GM19438 (cell line): ENCODE data around the gene PRPF19.
"Not testable (repeated sequence)": the region's sequence is repeated elsewhere in the genome, so short reads cannot be mapped to it uniquely, and the experiment has no call there.

Experiments used
- ATAC-seq: cut with Tn5 transposase; IDR thresholded peaks from one replicate; pipeline ENCODE4 v1.9.1; 2021; ENCODE audit warnings: low read depth; ENCODE audit not compliant: unreplicated experiment

Gene PRPF19

DNA sequence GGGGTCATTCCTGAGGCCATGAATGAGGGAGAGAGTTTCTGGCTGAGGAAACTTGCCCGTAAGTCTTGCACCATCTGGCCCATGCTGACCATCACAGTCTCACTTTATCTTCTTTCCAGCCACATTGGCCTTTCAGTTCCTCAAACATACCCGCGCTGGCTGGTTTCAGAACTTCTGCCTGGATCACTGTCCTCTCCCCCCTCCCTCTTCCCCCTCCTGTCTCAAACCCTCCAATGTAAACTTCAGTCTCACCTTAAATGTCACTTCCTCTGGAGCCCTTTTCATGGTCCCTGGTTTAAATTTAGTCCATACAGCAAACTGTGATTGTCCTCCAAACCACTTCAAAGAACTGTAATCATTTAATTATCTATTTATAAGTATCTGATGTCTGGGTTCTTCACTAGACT is 3.9 kb upstream of the PRPF19 start:
- ATAC-seq, result peak; percentile 34

DNA sequence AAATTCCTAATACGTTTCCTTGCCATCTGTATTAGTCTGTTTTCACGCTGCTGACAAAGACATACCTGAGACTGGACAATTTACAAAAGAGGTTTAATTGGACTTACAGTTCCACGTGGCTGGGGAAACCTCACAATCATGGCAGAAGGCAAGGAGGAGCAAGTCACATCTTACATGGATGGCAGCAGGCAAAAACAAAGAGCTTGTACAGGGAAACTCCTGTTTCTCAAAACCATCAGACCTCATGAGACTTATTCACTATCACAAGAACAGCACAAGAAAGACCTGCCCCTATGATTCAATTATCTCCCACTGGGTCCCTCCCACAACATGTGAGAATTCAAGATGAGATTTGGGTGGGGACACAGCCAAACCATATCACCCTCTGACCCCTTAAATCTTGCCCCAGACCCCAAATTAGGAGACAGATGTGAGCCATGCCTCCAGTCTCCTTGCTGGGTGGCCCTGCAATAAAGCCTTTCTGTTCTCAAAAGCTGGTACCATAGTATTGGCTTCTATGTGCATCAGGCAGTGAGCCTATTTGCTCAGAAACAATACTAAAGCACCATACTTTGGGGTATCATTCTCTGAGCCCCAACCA is 3.4 kb upstream of the PRPF19 start:
- ATAC-seq, result not testable (repeated sequence)

DNA sequence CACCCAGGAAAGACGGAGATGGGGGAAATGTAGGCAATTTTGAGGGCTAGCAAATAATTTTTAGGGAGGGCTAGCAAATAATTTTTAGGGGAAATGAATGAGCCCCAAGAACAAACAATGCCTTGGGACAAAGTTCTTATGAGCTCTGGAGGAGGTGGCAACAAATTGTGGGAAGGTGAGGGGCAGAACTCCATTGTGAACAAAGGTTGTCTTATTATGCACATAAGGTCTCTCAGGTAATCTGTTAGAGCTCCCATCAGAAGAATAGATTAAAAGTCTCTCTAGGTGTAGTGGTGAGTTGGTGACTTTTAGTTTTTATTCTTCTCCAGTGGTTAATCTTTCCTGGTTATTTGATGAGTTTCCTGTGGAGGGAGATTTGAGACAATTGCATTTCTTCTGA is 2.4 kb upstream of the PRPF19 start:
- ATAC-seq, result no peak

DNA sequence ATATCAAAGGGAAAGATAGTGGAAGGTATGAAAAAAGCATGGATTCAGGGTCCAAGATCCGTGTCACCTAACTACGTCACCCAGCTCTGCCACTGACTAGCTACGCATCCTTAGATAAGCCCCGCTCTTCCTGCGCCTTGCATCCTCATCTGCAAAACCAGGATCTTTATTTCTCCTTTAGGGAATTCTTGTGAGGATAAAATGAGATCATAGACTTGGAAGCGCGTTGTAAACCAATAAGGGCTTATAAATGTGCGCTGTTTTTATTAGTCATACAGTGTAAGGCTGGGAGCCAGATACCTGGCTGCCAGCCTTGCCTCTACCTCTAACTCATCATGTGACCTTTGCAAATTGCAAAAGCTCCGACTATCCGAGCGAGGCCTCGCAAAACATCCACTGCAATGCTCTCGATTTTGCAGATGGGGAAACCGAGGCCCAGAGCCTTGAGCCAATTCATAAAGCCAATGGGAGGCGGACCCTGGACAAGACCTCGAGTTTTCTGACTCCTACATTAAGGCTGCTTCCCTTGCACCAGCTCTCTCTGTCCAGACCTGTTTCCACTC is 753 bp downstream of the PRPF19 start:
- ATAC-seq, result no peak

DNA sequence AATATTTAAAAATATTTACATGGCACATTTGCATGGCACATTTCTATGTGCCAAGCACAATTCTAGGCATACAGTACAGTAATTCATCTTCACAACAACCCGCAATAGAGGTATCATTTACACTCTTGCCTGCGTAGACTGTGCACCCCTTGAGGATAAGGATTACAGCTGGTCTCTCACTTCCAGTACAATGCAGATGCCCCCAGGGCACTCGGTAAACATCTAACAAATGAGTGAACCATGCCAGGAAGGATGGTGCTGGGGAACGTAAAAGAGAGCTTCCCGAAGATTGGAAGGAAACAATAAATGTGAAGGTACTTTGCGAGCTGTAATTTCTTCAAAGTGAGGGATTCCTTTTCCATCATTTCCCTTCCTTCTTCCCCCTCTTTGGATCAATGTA is 1.3 kb downstream of the PRPF19 start:
- ATAC-seq, result no peak

DNA sequence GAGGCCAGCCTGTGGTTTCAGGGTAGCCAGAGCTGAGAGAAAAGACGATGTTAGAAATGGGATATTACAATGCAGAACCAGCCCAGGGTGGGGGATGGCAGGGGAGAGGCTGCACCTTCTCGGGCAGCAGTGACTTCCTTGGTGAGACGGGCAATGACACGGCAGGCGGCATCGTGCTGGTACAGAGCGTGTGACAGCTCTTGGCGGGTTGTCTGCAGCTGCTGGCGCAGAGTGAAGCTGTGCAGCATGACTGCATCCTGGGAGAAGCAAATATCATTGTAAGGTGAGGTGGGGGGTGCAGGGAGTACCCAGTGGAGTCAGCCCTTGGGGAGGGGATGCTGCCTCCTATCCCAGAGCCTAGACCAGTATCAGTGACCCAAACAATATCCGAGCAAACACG is 3.8 kb downstream of the PRPF19 start:
- no peak for ATAC-seq

DNA sequence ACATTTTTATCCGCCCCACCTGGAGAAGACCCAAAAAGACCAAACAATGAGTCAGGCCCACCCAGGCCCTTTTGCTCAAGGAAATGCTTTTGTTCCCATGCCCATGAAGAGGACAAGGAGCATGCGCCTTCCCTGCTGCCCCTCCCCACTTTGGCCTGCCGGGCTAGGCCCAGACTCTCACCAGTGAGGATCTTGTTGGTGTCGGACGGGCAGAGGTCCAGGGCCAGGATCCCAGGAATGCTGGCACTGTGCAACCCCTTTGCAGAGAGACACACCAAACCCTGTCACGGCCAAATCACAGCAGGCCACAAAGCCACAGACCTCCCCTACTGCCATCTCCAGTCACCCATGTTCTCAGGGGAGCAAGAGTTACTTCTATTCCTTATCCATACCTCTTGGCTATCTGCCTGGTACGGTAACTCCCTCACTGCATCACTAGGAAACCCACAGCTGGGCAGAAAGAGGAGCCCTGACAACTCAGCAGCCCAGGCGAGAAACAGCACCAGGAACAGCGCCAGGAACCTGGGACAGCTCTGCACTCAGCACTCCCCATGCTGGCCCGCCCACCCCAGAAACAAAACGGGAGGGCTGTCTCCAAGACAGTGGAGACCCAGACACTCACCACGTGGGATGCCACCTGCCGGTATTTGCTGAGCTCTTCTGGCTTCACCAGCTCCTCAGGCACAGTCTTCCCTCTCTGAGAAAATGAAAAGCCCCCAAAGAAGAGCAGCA is 5.5 kb downstream of the PRPF19 start:
- ATAC-seq, result no peak

DNA sequence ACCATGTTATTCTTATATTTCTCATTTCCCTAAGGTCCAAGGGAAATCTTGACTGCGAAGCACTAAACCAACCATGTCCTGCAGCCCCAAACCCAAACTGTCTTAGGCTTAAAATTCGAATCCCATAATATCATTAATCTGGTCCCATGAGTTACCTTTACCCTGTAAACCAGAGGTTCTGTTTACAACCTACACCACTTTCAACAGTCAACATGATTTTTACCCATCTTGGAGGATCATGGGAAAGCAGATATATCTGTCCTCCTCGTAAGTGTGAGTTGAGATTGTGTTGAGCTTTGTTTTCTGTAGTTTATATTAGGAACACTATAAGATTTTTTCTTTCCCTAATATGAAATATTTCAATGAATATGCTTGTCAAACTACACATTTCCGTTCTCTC is 6.4 kb downstream of the PRPF19 start:
- ATAC-seq, result no peak

DNA sequence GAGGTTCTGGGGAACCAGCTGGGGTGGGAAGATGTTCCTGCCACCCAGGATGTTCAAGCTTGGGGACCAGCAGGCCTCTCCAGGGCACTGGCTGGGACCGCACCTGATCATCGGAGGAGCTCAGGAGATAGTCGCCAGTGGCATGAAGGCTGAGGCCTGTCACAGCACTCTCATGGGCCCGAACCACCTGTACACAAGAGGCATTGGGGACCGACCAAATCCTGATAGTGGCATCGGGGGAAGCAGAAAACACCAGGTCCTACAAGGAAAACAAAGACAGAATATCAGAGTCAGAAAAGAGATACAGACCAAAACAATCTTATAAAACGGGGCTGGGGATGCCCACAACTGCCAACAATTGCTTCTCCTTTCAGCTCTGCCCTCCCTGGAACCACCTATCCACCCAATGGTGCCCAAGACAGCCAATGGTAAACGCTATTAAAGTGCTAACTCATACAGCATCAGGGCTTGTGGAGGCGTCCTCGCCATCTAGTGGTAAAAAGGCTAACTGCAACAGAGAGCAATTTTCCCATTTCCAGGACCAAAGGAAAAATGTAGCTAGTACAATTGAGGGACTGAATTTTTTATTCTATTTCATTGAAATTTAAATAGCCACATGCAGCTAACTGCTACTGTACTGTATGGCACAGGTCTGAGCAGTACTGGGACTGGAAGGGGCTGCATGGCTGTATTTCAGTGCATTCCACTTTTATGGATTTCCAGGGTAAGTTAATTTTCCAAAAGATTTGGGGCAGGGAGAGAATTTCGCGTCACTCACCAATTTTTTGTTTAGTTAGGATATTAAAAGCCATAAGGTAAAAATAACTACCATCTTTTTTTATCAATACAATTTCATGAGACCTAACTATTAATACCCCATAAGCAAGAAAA is 7.1 kb downstream of the PRPF19 start:
- no peak for ATAC-seq

DNA sequence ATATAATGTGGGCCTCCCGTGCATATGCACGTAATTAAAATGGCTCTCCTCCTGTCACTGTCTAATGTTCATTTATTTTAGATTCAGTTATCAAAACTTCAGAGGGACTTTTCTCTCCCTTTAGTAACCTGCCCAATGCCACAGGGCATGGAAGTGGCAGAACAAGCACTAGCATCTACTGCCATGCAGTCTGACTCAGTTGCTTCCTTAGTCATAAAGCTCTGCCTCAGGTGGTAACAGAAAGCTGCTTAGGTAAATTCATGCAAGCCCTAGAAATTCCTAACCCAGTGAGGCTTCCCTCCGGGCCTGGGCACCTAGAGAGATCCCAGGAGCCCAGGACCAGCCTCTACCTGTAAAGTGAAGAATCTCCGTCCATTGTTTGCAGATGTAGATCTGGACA is 8.9 kb downstream of the PRPF19 start:
- ATAC-seq, result no peak

DNA sequence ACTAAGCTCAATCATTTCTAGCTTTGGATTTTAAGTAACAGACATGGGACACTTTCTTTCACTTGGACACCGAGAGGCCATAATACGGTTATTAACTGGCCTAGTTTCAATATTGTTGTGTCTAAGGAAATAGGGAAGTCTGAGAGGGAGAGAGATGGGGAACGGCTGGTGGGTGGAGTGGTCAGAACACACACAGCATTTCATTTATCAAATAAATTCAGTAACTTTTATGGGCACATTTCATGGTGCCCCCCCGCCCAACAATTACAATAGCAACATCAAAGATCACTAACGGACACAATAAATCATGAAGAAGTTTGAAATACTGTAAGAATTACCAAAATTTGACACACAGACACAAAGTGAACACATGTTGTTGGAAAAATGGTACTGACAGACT is 10.7 kb downstream of the PRPF19 start:
- no peak for ATAC-seq

DNA sequence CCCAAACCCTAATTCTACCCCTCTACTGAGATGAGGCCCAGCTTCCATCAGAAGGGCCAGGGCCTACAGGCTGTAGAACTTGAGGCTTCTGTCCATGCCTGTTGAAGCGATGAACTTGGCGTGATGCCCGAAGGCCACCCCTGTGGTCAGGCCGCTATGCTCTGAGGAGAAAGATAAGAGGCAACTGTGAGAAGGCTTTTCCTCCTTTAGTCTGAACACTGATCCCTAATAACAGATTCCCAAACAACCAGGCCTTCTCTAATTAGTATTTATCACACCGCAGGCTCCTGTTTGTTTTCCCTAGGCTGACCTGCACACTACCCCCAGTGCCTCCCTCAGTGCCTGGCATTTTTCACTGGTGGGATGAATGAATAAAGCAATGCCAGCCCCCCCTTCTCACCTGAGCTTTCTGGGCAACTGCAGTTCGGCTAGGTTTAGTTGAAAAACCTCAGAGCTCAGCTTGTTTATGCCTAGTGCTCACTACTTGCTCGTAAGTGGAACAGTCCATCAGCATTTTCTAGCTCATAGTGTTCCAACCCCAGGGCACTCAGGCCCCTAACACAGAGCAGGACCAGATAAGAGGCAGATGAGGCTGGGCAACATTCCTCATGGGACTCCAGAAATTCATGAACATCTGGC is 15.2 kb downstream of the PRPF19 start:
- no peak for ATAC-seq

DNA sequence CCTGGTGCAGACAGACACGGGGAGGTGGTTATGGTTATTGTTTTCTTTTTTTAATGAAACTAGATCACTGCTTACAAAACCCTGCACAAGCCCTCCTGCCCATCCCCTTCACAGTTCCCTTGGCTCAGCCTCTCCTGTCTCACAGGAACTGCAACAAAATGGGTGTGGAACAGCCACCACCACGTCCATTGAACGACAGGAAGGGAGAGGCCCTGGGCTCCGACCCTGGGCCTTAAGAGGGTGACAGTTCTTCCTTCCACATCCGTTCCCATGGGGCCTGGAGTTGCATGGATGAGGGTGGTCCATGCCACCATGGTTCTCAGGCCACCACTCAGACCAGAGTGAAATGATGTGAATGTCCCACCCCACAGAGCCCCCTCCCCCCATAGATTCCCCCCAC is 15.7 kb downstream of the PRPF19 start:
- ATAC-seq, result no peak

DNA sequence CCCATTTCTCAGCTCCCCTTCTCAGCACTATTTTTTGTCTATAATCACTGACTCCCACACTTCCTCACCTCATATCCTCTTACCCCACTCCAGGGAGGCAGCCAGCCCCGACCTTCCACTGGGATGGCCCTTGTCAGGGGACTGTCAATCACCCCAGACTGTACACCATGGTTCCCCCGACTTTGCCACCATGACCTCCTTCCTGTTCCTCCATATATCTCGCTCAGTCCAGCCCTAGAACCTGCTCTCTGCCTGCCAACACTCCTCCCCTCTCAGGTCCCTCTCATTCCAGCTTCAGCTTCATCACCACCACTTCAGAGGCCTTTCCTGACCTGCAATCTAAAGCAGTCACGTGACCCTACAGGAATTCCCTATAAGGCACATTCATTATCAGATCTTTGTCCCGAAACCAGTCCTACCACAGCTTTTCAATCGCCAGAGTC is 16.5 kb downstream of the PRPF19 start:
- no peak for ATAC-seq

DNA sequence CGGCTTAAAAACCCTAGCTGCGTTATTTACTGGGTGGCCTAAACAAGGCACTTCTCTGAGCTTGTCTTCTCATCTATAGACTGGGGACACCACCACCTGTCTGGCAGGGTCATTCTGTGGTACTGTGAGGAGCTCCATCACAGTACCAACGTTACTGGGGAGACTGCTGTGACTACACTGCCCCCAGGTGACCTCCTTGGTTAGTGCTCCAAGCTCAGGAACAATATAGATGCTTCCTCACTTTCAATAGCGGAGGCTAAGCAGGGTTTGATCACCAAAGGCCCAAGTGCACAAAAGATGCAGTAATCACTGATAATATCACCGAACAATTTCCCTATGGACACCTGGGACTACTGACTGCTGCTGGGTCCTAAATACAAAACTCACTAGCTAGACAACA is 18.8 kb downstream of the PRPF19 start:
- ATAC-seq, result peak; percentile 86

DNA sequence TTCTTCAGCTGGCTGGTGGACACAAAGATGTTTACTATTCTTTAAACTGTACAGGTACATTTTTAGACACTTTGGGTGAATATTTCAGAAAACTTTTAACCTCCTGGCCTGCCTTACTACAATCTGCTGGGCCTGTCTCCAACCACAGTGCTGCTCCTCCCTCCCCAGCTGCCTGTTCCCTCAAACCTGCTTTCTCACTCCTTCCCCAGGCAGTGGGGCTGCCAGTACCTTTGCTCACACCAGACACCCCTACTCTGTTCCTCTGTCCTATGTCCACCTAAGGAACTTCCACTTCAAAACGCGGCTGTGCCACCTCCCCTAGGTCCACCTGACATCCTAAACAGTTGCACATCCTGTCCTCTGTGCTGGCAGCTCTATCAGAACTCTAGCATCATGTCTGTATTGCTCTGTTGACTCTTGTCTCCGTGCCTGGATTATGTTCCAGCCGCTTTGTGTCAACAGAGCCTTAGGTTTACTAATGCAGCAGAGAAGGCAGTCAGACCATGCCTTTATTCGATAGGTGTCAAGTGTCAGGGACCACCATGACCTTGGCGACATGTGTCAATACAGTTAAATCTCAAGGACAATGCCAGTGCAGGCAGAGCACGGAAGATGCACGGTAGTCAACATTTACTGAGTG is 25.6 kb downstream of the PRPF19 start:
- no peak for ATAC-seq

DNA sequence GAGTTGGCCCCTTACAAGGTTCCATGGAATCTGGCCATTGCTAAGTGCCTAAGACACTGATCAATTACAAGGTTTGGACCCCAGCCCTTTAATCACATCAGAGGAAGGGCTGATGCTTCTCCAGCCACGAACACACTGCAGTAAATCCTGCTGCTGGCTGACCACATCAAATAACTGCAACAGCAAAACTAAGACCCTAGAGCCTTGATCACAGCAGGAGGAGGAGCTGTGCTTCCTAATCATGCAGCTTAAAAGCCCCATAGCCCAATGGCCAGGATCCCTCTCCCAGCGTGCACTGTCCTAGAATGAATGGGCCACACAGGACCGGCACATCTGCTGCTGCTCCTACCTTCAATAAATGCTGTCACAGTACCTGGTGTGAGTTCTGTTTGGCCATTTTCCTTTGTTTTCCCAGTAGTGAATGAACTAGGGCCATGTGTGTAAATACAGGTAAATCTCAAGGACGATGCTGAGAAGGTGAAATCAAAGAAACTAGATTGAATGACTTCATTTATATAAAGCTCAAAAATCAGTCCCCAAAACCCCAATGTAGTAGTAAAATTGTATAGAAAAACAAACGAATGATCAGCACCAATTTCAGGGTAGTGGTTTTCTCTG is 26.3 kb downstream of the PRPF19 start:
- ATAC-seq, result no peak

DNA sequence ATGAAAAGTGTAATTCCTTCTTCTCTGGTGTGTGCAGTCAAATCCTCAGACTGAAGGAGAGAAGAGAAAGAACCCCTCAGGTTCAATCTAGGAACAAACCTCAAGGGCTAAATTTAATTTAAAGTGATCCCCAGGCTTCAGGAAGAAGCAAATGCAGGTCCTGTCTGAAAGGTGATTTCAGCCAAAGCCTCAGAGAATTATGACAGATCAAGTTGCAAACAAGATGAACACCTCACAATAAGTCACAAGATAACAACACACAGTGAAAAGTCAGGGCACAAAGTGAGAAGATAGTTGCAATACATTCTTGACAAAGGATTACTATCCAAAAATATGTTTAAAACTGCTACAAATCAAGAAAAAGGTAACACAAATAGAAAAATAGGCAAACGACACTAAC is 27.3 kb downstream of the PRPF19 start:
- no peak for ATAC-seq

DNA sequence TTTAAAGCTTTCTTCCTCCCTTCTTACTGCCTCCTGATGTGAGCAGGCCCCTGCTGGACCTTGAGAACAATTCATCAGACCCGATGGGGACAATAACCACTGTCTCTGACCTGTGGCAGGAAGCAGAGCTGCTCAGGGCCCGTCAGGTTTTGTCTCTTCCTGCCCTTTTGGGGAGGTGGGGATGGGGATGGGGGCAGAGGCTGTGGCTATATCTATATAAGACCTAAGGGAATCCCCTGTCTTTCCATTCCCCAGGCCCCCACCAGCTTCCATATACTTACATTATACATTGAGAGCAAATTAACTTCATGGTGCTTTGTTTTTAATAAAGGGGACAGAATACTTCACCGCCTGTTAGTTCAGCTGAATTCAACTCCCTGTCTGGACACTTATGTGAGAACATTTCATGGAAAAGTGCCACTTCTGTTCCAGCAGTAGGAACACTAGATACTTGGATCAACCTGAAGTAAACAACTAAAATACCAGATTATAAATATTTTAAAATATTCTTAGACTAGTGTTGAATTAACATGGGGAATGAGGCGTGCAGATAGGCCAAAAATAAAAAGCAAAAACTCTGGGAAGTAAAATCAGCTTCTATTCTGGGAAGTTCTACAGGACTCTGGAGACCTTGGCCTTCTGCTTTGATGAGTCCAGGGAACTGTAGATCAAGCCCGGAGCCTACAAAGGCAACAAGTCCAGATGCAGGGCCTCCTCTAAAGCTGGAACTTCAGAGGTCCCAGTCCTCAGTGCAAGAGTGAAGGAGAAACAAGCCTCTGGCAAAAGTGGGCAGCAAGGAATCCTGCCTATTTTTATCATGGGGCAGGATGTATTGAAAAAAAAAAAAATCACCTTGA is 27.9 kb downstream of the PRPF19 start:
- ATAC-seq, result no peak
